Thyroid gland (tissue), 4 donors: Measurements from ENCODE around the gene ALOX15B.

Experiments
- POLR2A ChIP-seq, 2 donors: fragments of 450-650 bp; IDR thresholded peaks; one replicate each; pipeline ENCODE4 v1.6.1; 2017; ENCODE audit warnings: antibody characterized with exemption in 2 of 2, mild to moderate bottlenecking in 2 of 2, moderate library complexity in 1 of 2
- TF ChIP-seq, protein P1 (sequence below), 6 experiments: fragments of 200-600 bp in 3 of 6; fragments of 450-650 bp in 3 of 6; sonication (generic) in 3 of 6; IDR thresholded peaks; one replicate each; pipeline ENCODE4 v1.5.1; 2016 to 2019; ENCODE audit warnings: antibody characterized with exemption in 6 of 6, mild to moderate bottlenecking in 2 of 6, inconsistent platforms in 1 of 6, moderate library complexity in 1 of 6

- TF ChIP-seq, protein P1, sequence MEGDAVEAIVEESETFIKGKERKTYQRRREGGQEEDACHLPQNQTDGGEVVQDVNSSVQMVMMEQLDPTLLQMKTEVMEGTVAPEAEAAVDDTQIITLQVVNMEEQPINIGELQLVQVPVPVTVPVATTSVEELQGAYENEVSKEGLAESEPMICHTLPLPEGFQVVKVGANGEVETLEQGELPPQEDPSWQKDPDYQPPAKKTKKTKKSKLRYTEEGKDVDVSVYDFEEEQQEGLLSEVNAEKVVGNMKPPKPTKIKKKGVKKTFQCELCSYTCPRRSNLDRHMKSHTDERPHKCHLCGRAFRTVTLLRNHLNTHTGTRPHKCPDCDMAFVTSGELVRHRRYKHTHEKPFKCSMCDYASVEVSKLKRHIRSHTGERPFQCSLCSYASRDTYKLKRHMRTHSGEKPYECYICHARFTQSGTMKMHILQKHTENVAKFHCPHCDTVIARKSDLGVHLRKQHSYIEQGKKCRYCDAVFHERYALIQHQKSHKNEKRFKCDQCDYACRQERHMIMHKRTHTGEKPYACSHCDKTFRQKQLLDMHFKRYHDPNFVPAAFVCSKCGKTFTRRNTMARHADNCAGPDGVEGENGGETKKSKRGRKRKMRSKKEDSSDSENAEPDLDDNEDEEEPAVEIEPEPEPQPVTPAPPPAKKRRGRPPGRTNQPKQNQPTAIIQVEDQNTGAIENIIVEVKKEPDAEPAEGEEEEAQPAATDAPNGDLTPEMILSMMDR (IDR thresholded peaks at IDR 0.05), result no peak
- TF ChIP-seq POLR2A (IDR thresholded peaks at IDR 0.05), result no peak
Observed at GRCh38 chr17:8056232-8056975, 17.5 kb downstream of the ALOX15B start.
